Articular chondrocyte of knee joint (primary cell): Measurements from ENCODE around the gene ODC1. TPM values are rescaled to one million over a fixed set of nuclear protein-coding genes. Genes with fewer than 3 reads are reported as not detected.

Experiments
- small RNA-seq: library from RNA; depleted of rRNA; stranded (forward); fragments of <200 nt; gene quantifications from one replicate; pipeline ENCODE3, GENCODE V24; 2012
- total RNA-seq: library from RNA; depleted of rRNA; stranded (reverse); fragments of >200 nt; gene quantifications from 2 replicates; pipeline ENCODE4 v1.2.3, GENCODE V29; 2012

The ODC1 gene
- 160 and 164 TPM in 2 replicates for total RNA-seq

GRCh38 chr2:10447895-10448575 is at the start of gene ODC1:
ODC1 (minus strand) TSS chr2:10448327; CDS start chr2:10445032, 3,295 bp downstream.

Small RNA genes lying within 50 kb of the gene (small RNA-seq; reads per million reads assigned to genes)
- 27.0 reads per million, percentile 96 among the genes with 10 or more reads in this experiment for gene SNORA80B

Other genes starting within 250 kb of the ODC1 start
- gene HPCAL1, start 145.4 kb downstream of the ODC1 start, total RNA-seq: 20.6 and 24.1 TPM in 2 replicates
- gene NOL10, start 241.6 kb upstream of the ODC1 start, total RNA-seq: 47.1 and 51.5 TPM in 2 replicates